Upper lobe of left lung (tissue), 6 donors: Measurements from ENCODE around the gene NANOS2. TPM values are rescaled to one million over a fixed set of nuclear protein-coding genes. Genes with fewer than 3 reads are reported as not detected.

Experiments
- ATAC-seq, 2 donors: fragments of 200-7000 bp; cut with Tn5 transposase; one replicate each; pipeline ENCODE4 v1.9.1; 2022; ENCODE audit warnings: mild to moderate bottlenecking in 2 of 2, moderate library complexity in 2 of 2; ENCODE audit not compliant: low FRiP score in 2 of 2
- DNase-seq, 2 donors: peaks; one replicate each; pipeline ENCODE4 v3.0.0-alpha.2; 2019 to 2020
- H3K27ac ChIP-seq, 4 donors: fragments of 200-600 bp; sonication (generic); one replicate each; pipeline ENCODE4 v1.5.1; 2016 to 2019
- H3K27me3 ChIP-seq, 4 donors: fragments of 200-600 bp; sonication (generic); one replicate each; pipeline ENCODE4 v1.5.1; 2017 to 2019
- H3K36me3 ChIP-seq, 4 donors: fragments of 200-600 bp; sonication (generic); one replicate each; pipeline ENCODE4 v1.5.1; 2016 to 2019
- H3K4me1 ChIP-seq, 4 donors: fragments of 200-600 bp; sonication (generic); one replicate each; pipeline ENCODE4 v1.5.1; 2018 to 2019
- H3K4me3 ChIP-seq, 4 donors: fragments of 200-600 bp; sonication (generic); one replicate each; pipeline ENCODE4 v1.5.1; 2017 to 2019; ENCODE audit warnings: mild to moderate bottlenecking in 2 of 4, moderate library complexity in 1 of 4
- H3K9me3 ChIP-seq, 4 donors: fragments of 200-600 bp; sonication (generic); one replicate each; pipeline ENCODE4 v1.5.1; 2018 to 2019
- CTCF ChIP-seq, 6 experiments: fragments of 450-650 bp in 4 of 6; fragments of 200-600 bp in 2 of 6; sonication (generic) in 2 of 6; IDR thresholded peaks; one replicate each; pipeline ENCODE4 v1.5.1; 2016 to 2019; ENCODE audit warnings: antibody characterized with exemption in 6 of 6
- EP300 ChIP-seq, 4 donors: sonication (generic); formaldehyde crosslinking; IDR thresholded peaks; one replicate each; pipeline ENCODE4 v1.5.1; 2017; ENCODE audit warnings: antibody characterized with exemption in 4 of 4, control low read depth in 2 of 4
- POLR2A ChIP-seq, 4 donors: fragments of 450-650 bp; IDR thresholded peaks; one replicate each; pipeline ENCODE4 v1.5.1; 2016 to 2017; ENCODE audit warnings: antibody characterized with exemption in 4 of 4, mild to moderate bottlenecking in 2 of 4
- POLR2AphosphoS5 ChIP-seq, 2 donors: sonication (generic); formaldehyde crosslinking; IDR thresholded peaks; one replicate each; pipeline ENCODE4 v1.5.1; 2017; ENCODE audit warnings: antibody characterized with exemption in 2 of 2
- WGBS, 2 donors: methylation state at CpG; one replicate each; pipeline ENCODE4 v1.1.5; 2017 to 2018; 5-methylcytosine and 5-hydroxymethylcytosine counted together
- total RNA-seq, 6 donors: library from RNA; depleted of rRNA in 4 of 6; stranded (reverse); fragments of >200 nt in 4 of 6; gene quantifications; one replicate each; pipeline versions ENCODE4 v1.1.0 to v1.2.1, GENCODE V29; 2016 to 2021
- donor health status: DM: no; HTN: no; CAD: no; lungs with moderate emphysema.
- donor health status: DM: no; HTN: yes; CAD: no; lungs with severe emphysema.

Gene NANOS2
- total RNA-seq, 6 donors from 2014 or later, result not detected

GRCh38 chr19:45952686-45953505, 38.3 kb upstream of the NANOS2 start:
- H3K27me3 ChIP-seq, result no peaks in the 10 kb centered on the region
- H3K4me1 ChIP-seq, result peaks cover 27 to 43% (median 36%) of the 10 kb centered on the region in 4 donors
- peak in 1 of 2 donors; percentile 85 for ATAC-seq
- H3K36me3 ChIP-seq, result peaks cover 0 to 23% (median 0%) of the 10 kb centered on the region in 4 donors
- TF ChIP-seq POLR2AphosphoS5 (IDR thresholded peaks at IDR 0.05) (no peak), CTCF (IDR thresholded peaks at IDR 0.05) (no peak), EP300 (IDR thresholded peaks at IDR 0.05) (no peak)
- WGBS, 2 donors, result 11 to 28% methylated on average over 13 to 43 of the region's 43 CpGs
- DNase-seq, result peak in 1 of 2 donors; percentile 63
- H3K4me3 ChIP-seq, result peak overlapping the region in 2 of 4 donors; percentile 18 to 22
- H3K9me3 ChIP-seq, result no peaks in the 10 kb centered on the region
- H3K27ac ChIP-seq, result peak overlapping the region; percentile 36 to 81 (median 76)

- H3K4me3 ChIP-seq, result no peak overlapping the region
- no peaks in the 10 kb centered on the region for H3K27me3 ChIP-seq
- 62 to 65% methylated on average over 5 to 8 of the region's 8 CpGs for WGBS, 2 donors
- DNase-seq (no peak), ATAC-seq (no peak)
- H3K9me3 ChIP-seq, result no peaks in the 10 kb centered on the region
- no peak for TF ChIP-seq EP300 (IDR thresholded peaks at IDR 0.05)
- TF ChIP-seq POLR2A (IDR thresholded peaks at IDR 0.05), result no peak
- no peak for TF ChIP-seq POLR2AphosphoS5 (IDR thresholded peaks at IDR 0.05)
- no peak for TF ChIP-seq CTCF (IDR thresholded peaks at IDR 0.05)
- H3K36me3 ChIP-seq, result peaks cover 0 to 27% (median 0%) of the 10 kb centered on the region in 4 donors
- no peak overlapping the region for H3K27ac ChIP-seq
- peaks cover 24 to 42% (median 32%) of the 10 kb centered on the region in 4 donors for H3K4me1 ChIP-seq
Observed at GRCh38 chr19:45952341-45952685, 37.7 kb upstream of the NANOS2 start.

GRCh38 chr19:45947926-45948325, 33.3 kb upstream of the NANOS2 start:
- Histone ChIP-seq H3K4me1 (peaks cover 2 to 6% (median 5%) of the 10 kb centered on the region in 4 donors), H3K36me3 (peaks cover 0 to 37% (median 2%) of the 10 kb centered on the region in 4 donors), H3K27me3 (no peaks in the 10 kb centered on the region), H3K4me3 (no peak overlapping the region), H3K9me3 (no peaks in the 10 kb centered on the region), H3K27ac (no peak overlapping the region)
- TF ChIP-seq POLR2AphosphoS5 (IDR thresholded peaks at IDR 0.05), result no peak
- TF ChIP-seq EP300 (IDR thresholded peaks at IDR 0.05), result no peak
- TF ChIP-seq POLR2A (IDR thresholded peaks at IDR 0.05), result no peak
- no peak for TF ChIP-seq CTCF (IDR thresholded peaks at IDR 0.05)
- no peak for ATAC-seq
- DNase-seq, result no peak
- 93 to 100% methylated on average over 1 of the region's 1 CpG for WGBS, 2 donors

- Histone ChIP-seq H3K36me3 (peaks cover 0 to 23% (median 4%) of the 10 kb centered on the region in 4 donors), H3K4me1 (peaks cover 0 to 6% (median 0%) of the 10 kb centered on the region in 4 donors), H3K27me3 (peaks cover 0 to 8% (median 3%) of the 10 kb centered on the region in 4 donors), H3K4me3 (no peak overlapping the region), H3K9me3 (no peaks in the 10 kb centered on the region), H3K27ac (no peak overlapping the region)
- WGBS, 2 donors, result 68 to 97% methylated on average over 5 to 32 of the region's 32 CpGs
- DNase-seq (peak in 1 of 2 donors; percentile 74), ATAC-seq (no peak)
- TF ChIP-seq POLR2AphosphoS5 (IDR thresholded peaks at IDR 0.05) (no peak), POLR2A (IDR thresholded peaks at IDR 0.05) (no peak), EP300 (IDR thresholded peaks at IDR 0.05) (no peak), CTCF (IDR thresholded peaks at IDR 0.05) (no peak)
Observed at GRCh38 chr19:45940515-45940805, 25.9 kb upstream of the NANOS2 start.
